Measurements from ENCODE around the gene PNKP. TPM values are rescaled to one million over a fixed set of nuclear protein-coding genes. Genes with fewer than 3 reads are reported as not detected.

PNKP gene
- total and polyA plus RNA-seq, 2 of the 8 experiments (the other 6 are each of a cell fraction or from before 2014, with no cell fraction given): 45.8 to 105 TPM

DNA sequence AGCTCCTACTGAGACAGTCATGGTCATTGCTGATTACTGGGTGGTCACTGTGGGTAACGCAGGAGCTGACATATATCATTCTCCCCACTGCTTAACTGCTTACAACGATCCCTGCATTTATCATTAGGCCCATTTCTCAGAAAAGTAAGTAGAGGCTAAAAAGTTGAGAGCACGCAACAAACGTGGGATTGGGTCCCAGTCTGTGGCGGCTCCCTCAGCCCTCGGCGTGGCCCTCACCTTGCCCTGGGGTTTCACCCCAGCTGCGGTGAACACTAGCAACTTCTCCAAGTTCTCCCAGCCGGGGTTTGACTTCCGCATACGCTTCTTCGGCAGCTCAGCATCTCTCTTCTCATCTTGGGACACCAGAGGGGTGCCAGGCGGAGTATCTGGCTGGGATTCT, 2.5 kb downstream of the PNKP start:
- Histone ChIP-seq H3K4me2 (ENCODE audit: insufficient read depth in 1 of 2, low read depth in 2 of 2, low read length in 2 of 2) (peak overlapping the region in 1 of 2 experiments; percentile 93; a peak in 2 of 4 replicates), H3K27me3 (replicated peaks in 1 of 4; ENCODE audit: control insufficient read depth in 3 of 4, extremely low read depth in 1 of 4, insufficient read depth in 3 of 4, low read length in 3 of 4) (no peaks in the 10 kb centered on the region), H3K4ac (replicated peaks; ENCODE audit: insufficient read length, low read depth, low read length) (no peak overlapping the region), H4K8ac (ENCODE audit: extremely low read depth, insufficient read depth, low read length) (no peak overlapping the region), H2BK12ac (ENCODE audit: low read depth, low read length) (no peak overlapping the region), H4K91ac (replicated peaks; ENCODE audit: insufficient read length, low read length) (no peak overlapping the region), H3K9me3 (ENCODE audit: insufficient read depth in 2 of 2, low read depth in 1 of 2, low read length in 1 of 2) (no peaks in the 10 kb centered on the region), H3K79me1 (ENCODE audit: low read depth, low read length) (peaks cover 12% of the 10 kb centered on the region), H3K14ac (ENCODE audit: insufficient read length) (no peak overlapping the region), H2BK5ac (ENCODE audit: low read depth, low read length) (no peak overlapping the region), H2BK120ac (replicated peaks; ENCODE audit: low read depth, low read length) (no peak overlapping the region), H3K23ac (ENCODE audit: insufficient read length) (no peak overlapping the region), H3K27ac (ENCODE audit: low read depth, low read length) (no peak overlapping the region), H3K9ac (replicated peaks in 1 of 4; ENCODE audit: extremely low read depth in 1 of 4, low read depth in 3 of 4, low read length in 3 of 4) (no peak overlapping the region), H2AFZ (ENCODE audit: low read length) (no peak overlapping the region), H2BK20ac (ENCODE audit: low read length) (no peak overlapping the region), H4K20me1 (replicated peaks in 1 of 2; ENCODE audit: control insufficient read depth in 1 of 2, insufficient read depth in 2 of 2, low read length in 2 of 2) (peaks cover 14 to 27% of the 10 kb centered on the region in 2 experiments), H3K4me1 (replicated peaks in 1 of 4; ENCODE audit: control insufficient read depth in 3 of 4, insufficient read depth in 4 of 4, low read length in 3 of 4) (peaks cover 0 to 16% (median 4%) of the 10 kb centered on the region in 4 experiments; a peak in 5 of 7 replicates), H3K36me3 (ENCODE audit: control insufficient read depth in 2 of 4, insufficient read depth in 4 of 4, low read length in 3 of 4) (peaks cover 16 to 42% (median 30%) of the 10 kb centered on the region in 4 experiments), H3K79me2 (ENCODE audit: control insufficient read depth in 1 of 2, insufficient read depth in 2 of 2, low read length in 2 of 2) (peaks cover 0 to 27% of the 10 kb centered on the region in 2 experiments; a peak in 2 of 4 replicates), H2AK5ac (ENCODE audit: low read depth, low read length) (no peak overlapping the region), H2BK15ac (ENCODE audit: low read length) (no peak overlapping the region), H3K4me3 (ENCODE audit: extremely low read depth in 1 of 4, insufficient read depth in 2 of 4, low read depth in 3 of 4, low read length in 4 of 4) (no peak overlapping the region), H4K5ac (ENCODE audit: insufficient read length, low read depth, low read length) (no peak overlapping the region), H3K23me2 (ENCODE audit: low read depth, low read length) (peaks cover 10% of the 10 kb centered on the region), H3K18ac (ENCODE audit: extremely low read depth, low read length) (no peak overlapping the region), H3K56ac (replicated peaks; ENCODE audit: insufficient read length, low read depth, low read length) (no peak overlapping the region)
- POLR2A ChIA-PET (ENCODE audit: partially characterized antibody): interaction anchor here (0.7 to 12.4 kb wide), 11 partner anchors 11 to 174 kb away, joined by 3 to 247 read pairs (median 4); partner anchors contain the start of genes AKT1S1, ATF5, CPT1C and FUZ
- FAIRE-seq: no peak
- CTCF ChIA-PET (ENCODE audit: partially characterized antibody): interaction anchor here (0.7 to 3.4 kb wide), 7 partner anchors 11 to 181 kb away, joined by 3 to 13 read pairs (median 4); partner anchors contain the start of gene FUZ
- TF ChIP-seq KDM1A (IDR thresholded peaks at IDR 0.05; ENCODE audit: borderline replicate concordance, low read length): peak; percentile 92
- TF ChIP-seq JUN (IDR thresholded peaks at IDR 0.05; ENCODE audit: low read depth, low read length): no peak
- DNase-seq (ENCODE audit: low read depth in 1 of 2, low spot score in 2 of 2): no peak
- WGBS, 2 experiments (ENCODE audit: extremely low coverage in 1 of 2, insufficient coverage in 1 of 2, insufficient read length in 1 of 2, insufficient replicate concordance in 2 of 2, low coverage in 1 of 2, low lambda C conversion rate in 2 of 2, missing lambda C conversion rate in 1 of 2): 96% methylated on average over 13 of the region's 13 CpGs; no CpG with 5 or more reads in 1 of the 2 experiments

All from H1 (cell line).